Measurements from ENCODE around the gene SLX9. TPM values are rescaled to one million over a fixed set of nuclear protein-coding genes. Genes with fewer than 3 reads are reported as not detected.
"Not testable (repeated sequence)": the region's sequence is repeated elsewhere in the genome, so short reads cannot be mapped to it uniquely, and the experiment has no call there.

Gene SLX9
- total and polyA plus RNA-seq, 10 donors, result 6.1 to 35.4 (median 27.0) TPM

DNA sequence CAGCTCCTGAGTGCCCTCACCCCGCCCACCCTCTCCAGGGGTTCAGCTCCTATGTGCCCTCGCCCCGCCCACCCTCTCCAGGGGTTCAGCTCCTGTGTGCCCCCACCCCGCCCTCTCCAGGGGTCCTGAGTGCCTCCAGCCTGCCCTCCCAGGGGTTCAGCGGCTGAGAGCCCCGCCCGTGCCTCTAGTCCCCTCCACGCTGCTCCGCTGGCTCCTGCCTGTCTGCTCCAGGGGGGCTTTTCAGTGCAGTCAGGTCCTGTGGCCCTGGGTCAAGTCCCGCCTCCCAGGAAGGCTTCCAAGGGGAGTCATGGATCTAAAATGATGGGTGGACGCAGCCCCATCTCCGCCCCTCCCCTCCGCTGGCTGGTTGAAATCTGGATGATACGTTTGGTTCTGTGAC is 33.8 kb downstream of the SLX9 start:
- Histone ChIP-seq H3K4me1 (peaks cover 15 to 68% (median 37%) of the 10 kb centered on the region in 6 donors), H3K27me3 (replicated peaks in 1 of 7) (no peaks in the 10 kb centered on the region), H3K9me3 (no peaks in the 10 kb centered on the region), H3K27ac (no peak overlapping the region), H3K4me3 (no peak overlapping the region), H3K36me3 (peaks cover 0 to 88% (median 15%) of the 10 kb centered on the region in 6 donors)
- intact Hi-C loops (cut with DNase I; ENCODE audit: low total_unique reads), result no loop called here
- 91 to 98% (median 96%) methylated on average over 7 to 14 of the region's 14 CpGs for WGBS, 5 donors
- TF ChIP-seq POLR2AphosphoS5 (IDR thresholded peaks at IDR 0.05) (no peak), POLR2A (IDR thresholded peaks at IDR 0.05) (no peak)
- TF ChIP-seq, protein P1, sequence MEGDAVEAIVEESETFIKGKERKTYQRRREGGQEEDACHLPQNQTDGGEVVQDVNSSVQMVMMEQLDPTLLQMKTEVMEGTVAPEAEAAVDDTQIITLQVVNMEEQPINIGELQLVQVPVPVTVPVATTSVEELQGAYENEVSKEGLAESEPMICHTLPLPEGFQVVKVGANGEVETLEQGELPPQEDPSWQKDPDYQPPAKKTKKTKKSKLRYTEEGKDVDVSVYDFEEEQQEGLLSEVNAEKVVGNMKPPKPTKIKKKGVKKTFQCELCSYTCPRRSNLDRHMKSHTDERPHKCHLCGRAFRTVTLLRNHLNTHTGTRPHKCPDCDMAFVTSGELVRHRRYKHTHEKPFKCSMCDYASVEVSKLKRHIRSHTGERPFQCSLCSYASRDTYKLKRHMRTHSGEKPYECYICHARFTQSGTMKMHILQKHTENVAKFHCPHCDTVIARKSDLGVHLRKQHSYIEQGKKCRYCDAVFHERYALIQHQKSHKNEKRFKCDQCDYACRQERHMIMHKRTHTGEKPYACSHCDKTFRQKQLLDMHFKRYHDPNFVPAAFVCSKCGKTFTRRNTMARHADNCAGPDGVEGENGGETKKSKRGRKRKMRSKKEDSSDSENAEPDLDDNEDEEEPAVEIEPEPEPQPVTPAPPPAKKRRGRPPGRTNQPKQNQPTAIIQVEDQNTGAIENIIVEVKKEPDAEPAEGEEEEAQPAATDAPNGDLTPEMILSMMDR (IDR thresholded peaks at IDR 0.05 in 8 of 11, conservative IDR thresholded peaks at IDR 0.05 in 3 of 11), result no peak
- DNase-seq, result no peak

GRCh38 chr21:44974676-44975075 is 34.8 kb downstream of the SLX9 start:
- H3K27ac ChIP-seq, result no peak overlapping the region
- H3K4me3 ChIP-seq, result no peak overlapping the region
- TF ChIP-seq POLR2A (IDR thresholded peaks at IDR 0.05), result no peak
- 91 to 98% (median 95%) methylated on average over 17 of the region's 17 CpGs for WGBS, 5 donors
- no peak for DNase-seq
- intact Hi-C loops (cut with DNase I; ENCODE audit: low total_unique reads), result no loop called here
- no peaks in the 10 kb centered on the region for H3K9me3 ChIP-seq
- peaks cover 15 to 57% (median 30%) of the 10 kb centered on the region in 6 donors for H3K4me1 ChIP-seq
- H3K36me3 ChIP-seq, result peaks cover 0 to 87% (median 15%) of the 10 kb centered on the region in 6 donors
- H3K27me3 ChIP-seq (replicated peaks in 1 of 7), result no peaks in the 10 kb centered on the region

- no peaks in the 10 kb centered on the region for H3K9me3 ChIP-seq
- peak in 1 of 3 donors; percentile 10 for TF ChIP-seq POLR2AphosphoS5 (IDR thresholded peaks at IDR 0.05)
- TF ChIP-seq, protein P1 (IDR thresholded peaks at IDR 0.05 in 8 of 11, conservative IDR thresholded peaks at IDR 0.05 in 3 of 11), result no peak
- no peak for TF ChIP-seq POLR2A (IDR thresholded peaks at IDR 0.05)
- WGBS, 5 donors, result 90 to 95% (median 92%) methylated on average over 32 to 42 of the region's 42 CpGs
Observed at GRCh38 chr21:44975720-44976555, 36.1 kb downstream of the SLX9 start.

DNA sequence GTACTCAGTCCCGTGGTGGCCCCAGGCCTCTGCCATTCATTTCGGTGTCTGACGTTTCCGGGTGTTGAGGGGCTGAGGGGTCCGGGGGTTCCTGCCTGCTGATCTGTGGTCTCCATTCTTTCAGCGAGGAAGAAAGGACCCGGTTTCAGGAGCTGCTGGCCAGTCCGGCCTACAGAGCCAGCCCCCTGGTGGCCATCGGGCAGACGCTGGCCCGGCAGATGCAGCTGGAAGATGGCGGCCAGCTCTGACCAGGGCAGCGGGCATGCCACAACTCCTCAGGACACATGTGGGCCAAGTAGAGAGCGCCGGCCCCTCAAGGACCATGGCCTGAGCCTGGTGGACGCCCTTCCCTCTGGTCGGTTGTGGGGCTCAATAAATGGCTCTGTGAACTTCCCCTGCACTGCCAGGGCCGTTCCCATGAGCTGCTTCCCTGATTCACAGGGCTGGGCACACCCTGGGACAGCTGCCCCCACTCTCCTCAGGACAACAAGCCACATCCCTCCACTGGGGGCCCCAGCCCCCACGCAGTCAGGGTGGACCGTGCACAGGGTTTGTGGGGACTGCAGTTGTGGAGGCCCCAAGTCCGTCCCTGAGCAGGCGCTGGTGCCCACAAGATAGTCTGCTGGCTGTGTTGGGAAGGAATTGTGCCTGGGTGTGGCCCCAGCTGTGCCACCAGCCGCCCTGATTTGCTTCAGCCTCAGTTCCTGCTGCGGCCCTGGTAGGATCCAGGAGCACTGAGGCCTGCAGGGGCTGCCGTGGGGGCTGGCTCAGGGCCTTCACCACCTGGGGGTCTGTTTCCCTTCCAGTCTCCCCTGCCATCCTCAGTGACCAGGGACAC is 36.9 kb downstream of the SLX9 start:
- TF ChIP-seq, protein P1 (IDR thresholded peaks at IDR 0.05 in 8 of 11, conservative IDR thresholded peaks at IDR 0.05 in 3 of 11), result peak in 8 of 11 experiments; percentile 7 to 40 (median 26)
- peak in 1 of 3 donors; percentile 44 for TF ChIP-seq POLR2AphosphoS5 (IDR thresholded peaks at IDR 0.05)
- 84 to 88% (median 86%) methylated on average over 15 to 25 of the region's 25 CpGs for WGBS, 5 donors
- H3K27me3 ChIP-seq (replicated peaks in 1 of 7); DNase-seq; intact Hi-C loops (cut with DNase I; ENCODE audit: low total_unique reads); H3K4me3 ChIP-seq; H3K9me3 ChIP-seq: not testable (repeated sequence)
- H3K27ac ChIP-seq, result peak overlapping the region in 5 of 8 donors; percentile 11 to 41 (median 32)
- peaks cover 2 to 41% (median 14%) of the 10 kb centered on the region in 6 donors for H3K4me1 ChIP-seq
- H3K36me3 ChIP-seq, result peaks cover 0 to 73% (median 15%) of the 10 kb centered on the region in 6 donors

More at GRCh38 chr21:44975720-44976555, 36.1 kb downstream of the SLX9 start:
- DNase-seq, result no peak
- Histone ChIP-seq H3K27ac (peak overlapping the region in 5 of 8 donors; percentile 11 to 41 (median 32)), H3K4me3 (no peak overlapping the region), H3K27me3 (replicated peaks in 1 of 7) (no peaks in the 10 kb centered on the region), H3K36me3 (peaks cover 0 to 78% (median 15%) of the 10 kb centered on the region in 6 donors), H3K4me1 (peaks cover 5 to 49% (median 20%) of the 10 kb centered on the region in 6 donors)
- intact Hi-C loops (cut with DNase I; ENCODE audit: low total_unique reads), result no loop called here
